ENCODE data around the gene ACHE.
"Not testable (repeated sequence)": the region's sequence is repeated elsewhere in the genome, so short reads cannot be mapped to it uniquely, and the experiment has no call there.

ACHE gene

GRCh38 chr7:100867040-100867775, 28.5 kb downstream of the ACHE start, which contains the start of gene TRIP6:
Gene TRIP6 (plus strand): TSS chr7:100867387. CDS start chr7:100867498, 111 bp downstream.
- peak; percentile 56 for TF ChIP-seq POLR2A (IDR thresholded peaks at IDR 0.05; ENCODE audit: low read length)
- TF ChIP-seq GATA1 (IDR thresholded peaks at IDR 0.05; ENCODE audit: low read depth, low read length), result no peak
- peak; percentile 73 to 75 for DNase-seq

DNA sequence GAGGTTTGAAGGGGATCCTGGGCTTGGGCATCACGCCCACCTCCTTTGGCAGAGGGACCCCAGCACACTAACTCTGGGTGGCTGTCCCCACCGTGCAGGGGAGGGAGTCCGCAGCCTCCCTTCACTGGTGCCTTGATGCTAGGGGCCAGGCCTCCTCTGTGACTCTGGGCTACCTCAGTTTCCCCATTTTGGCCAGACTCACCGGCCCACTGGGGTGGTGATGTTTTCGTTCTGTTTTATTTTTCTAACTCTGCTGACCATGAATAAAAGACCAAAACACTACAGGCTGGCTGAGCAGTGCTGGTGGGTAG, 29.0 kb downstream of the ACHE start:
- no peak for TF ChIP-seq POLR2A (IDR thresholded peaks at IDR 0.05; ENCODE audit: low read length)
- no peak for TF ChIP-seq GATA1 (IDR thresholded peaks at IDR 0.05; ENCODE audit: low read depth, low read length)
- DNase-seq, result no peak

GRCh38 chr7:100865938-100866728, 29.6 kb downstream of the ACHE start:
- no peak for DNase-seq
- TF ChIP-seq GATA1 (IDR thresholded peaks at IDR 0.05; ENCODE audit: low read depth, low read length) (no peak), POLR2A (IDR thresholded peaks at IDR 0.05; ENCODE audit: low read length) (no peak)

- no peak for DNase-seq
- TF ChIP-seq GATA1 (IDR thresholded peaks at IDR 0.05; ENCODE audit: low read depth, low read length) (no peak), POLR2A (IDR thresholded peaks at IDR 0.05; ENCODE audit: low read length) (no peak)
Observed at GRCh38 chr7:100865372-100865911, 30.2 kb downstream of the ACHE start.

DNA sequence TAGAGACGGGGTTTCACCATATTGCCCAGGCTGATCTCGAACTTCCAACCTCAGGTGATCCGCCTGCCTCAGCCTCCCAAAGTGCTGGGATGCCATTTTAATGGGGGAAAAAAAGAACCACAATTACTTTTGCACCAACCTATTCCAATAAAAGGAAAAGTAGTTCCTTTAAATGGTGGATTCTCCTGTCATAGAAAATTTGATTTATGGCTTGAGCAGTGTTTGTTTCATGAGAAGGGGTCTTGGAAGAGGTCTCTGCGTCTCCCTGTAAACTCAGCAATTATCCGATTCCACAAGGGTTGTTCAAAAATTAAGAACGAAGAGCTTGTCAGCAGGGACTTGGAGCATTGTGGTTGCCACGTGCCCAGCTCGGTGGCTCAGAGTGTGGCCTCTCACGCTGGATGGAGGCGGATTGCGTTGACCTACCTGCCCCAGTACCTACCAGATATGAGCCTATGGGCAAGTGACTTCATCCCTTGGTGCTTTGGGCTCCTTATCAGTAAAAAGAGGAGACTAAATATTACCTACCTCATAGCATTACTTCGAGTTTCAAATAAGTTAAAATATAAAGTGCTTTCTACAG, 31.3 kb downstream of the ACHE start:
- no peak for DNase-seq
- TF ChIP-seq GATA1 (IDR thresholded peaks at IDR 0.05; ENCODE audit: low read depth, low read length) (no peak), POLR2A (IDR thresholded peaks at IDR 0.05; ENCODE audit: low read length) (no peak)

DNA sequence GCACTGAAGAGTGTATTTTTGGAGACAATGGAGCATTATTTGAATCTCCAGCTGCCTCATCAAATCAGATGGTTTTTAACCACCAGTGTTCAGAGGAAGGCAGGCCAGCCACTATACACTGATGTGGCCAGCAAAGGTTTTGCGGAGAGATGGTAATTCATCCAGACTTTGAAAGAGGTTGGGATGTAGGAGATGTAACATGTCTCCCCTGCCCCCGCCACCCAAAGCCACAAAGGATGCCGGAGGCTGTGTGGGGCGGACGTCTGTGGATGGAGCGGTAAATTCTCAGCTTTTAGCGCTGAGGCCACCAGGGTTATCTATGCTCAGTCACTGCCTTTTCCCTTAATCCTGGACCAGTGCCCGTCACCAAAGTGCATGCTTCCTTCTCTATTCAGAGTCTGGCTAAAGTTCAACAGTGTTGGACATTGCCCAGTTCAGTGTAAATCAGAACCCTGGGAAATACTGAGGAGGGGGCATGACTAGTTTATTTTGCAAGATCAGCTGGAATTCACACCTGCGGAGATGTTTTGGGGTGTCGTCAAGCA, 32.2 kb downstream of the ACHE start:
- no peak for DNase-seq

GRCh38 chr7:100861616-100861985, 34.1 kb downstream of the ACHE start:
- TF ChIP-seq POLR2A (IDR thresholded peaks at IDR 0.05; ENCODE audit: low read length), result no peak
- no peak for TF ChIP-seq GATA1 (IDR thresholded peaks at IDR 0.05; ENCODE audit: low read depth, low read length)
- no peak for DNase-seq

More for the DNA sequence above, 32.2 kb downstream of the ACHE start:
- no peak for TF ChIP-seq POLR2A (IDR thresholded peaks at IDR 0.05; ENCODE audit: low read length)
- no peak for TF ChIP-seq GATA1 (IDR thresholded peaks at IDR 0.05; ENCODE audit: low read depth, low read length)

DNA sequence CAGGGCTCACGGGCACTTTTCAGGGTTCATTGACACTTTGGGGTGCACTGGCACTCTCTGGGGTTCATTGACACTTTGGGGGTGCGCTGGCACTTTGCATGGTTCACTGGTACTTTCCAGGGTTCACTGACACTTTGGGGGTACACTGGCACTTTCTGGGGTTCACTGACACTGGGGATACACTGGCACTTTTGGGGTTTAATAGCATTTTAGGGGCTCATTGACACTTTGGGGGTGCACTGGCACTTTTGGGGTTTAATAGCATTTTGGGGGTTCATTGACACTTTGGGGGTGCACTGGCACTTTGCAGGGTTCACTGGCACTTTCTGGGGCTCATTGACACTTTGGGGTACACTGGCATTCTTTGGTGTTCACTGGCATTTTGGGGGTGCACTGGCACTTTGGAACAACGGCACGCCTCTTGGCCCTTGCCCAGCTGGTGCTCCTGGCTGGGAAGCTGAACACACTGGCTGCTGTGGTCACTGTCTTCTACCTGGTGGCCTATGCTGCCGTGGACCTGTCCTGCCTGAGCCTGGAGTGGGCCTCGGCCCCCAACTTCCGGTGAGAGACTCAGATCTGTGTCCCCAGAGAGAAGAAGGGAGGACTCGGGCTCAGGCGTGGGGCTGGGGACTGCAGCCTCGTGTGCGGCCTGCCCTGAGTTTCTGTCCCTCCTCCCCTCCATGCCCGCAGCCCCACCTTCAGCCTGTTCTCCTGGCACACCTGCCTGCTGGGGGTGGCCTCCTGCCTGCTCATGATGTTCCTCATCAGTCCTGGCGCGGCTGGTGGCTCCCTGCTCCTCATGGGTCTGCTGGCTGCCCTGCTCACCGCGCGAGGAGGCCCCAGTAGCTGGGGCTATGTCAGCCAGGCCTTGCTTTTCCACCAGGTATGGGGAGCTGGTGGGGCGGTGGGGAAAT, 34.7 kb downstream of the ACHE start:
- no peak for DNase-seq
- TF ChIP-seq POLR2A (IDR thresholded peaks at IDR 0.05; ENCODE audit: low read length) (no peak), GATA1 (IDR thresholded peaks at IDR 0.05; ENCODE audit: low read depth, low read length) (no peak)

GRCh38 chr7:100859856-100860255, 35.8 kb downstream of the ACHE start:
- DNase-seq, result no peak
- TF ChIP-seq GATA1 (IDR thresholded peaks at IDR 0.05; ENCODE audit: low read depth, low read length), result no peak
- no peak for TF ChIP-seq POLR2A (IDR thresholded peaks at IDR 0.05; ENCODE audit: low read length)

GRCh38 chr7:100856871-100857282, 38.8 kb downstream of the ACHE start:
- no peak for DNase-seq
- no peak for TF ChIP-seq POLR2A (IDR thresholded peaks at IDR 0.05; ENCODE audit: low read length)
- TF ChIP-seq GATA1 (IDR thresholded peaks at IDR 0.05; ENCODE audit: low read depth, low read length), result no peak

DNA sequence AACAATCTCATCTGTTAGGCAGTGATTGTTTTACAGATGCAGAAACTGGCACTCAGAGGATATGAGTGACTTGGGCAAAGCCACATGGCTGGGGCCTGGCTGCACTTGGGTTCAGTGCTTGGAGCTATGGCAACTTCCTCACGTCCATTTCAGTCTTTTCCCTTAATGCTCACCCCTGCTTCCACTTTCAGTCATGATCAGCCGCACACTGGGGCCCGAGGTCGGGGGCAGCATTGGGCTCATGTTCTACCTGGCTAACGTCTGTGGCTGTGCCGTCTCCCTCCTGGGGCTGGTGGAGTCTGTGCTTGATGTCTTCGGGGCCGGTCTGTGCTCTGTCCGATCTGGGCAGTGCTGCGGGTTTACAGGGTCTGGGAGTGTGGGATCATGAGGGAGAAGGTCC, 40.2 kb downstream of the ACHE start:
- no peak for DNase-seq
- TF ChIP-seq GATA1 (IDR thresholded peaks at IDR 0.05; ENCODE audit: low read depth, low read length) (no peak), POLR2A (IDR thresholded peaks at IDR 0.05; ENCODE audit: low read length) (no peak)

DNA sequence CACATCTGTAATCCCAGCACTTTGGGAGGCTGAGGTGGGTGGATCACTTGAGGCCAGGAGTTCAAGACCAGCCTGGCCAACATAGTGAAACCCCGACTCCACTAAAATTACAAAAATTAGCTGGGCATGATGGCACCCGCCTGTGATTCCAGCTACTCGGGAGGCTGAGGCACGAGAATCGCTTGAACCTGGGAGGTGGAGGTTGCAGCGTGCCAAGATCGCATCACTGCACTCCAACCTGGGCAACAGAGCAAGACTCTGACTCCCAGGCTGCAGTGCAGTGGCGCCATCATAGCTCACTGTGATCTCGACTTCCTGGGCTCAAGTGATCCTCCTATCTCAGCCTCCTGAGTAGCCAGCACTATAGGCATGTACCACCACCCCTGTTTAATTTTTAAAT, 40.8 kb downstream of the ACHE start:
- not testable (repeated sequence) for DNase-seq

Measured in erythroblast (primary cell).